HG03095 (cell line): Measurements from ENCODE around the gene HNF4A.

Experiments used
- ATAC-seq: cut with Tn5 transposase; IDR thresholded peaks from one replicate; pipeline ENCODE4 v1.9.1; 2021; ENCODE audit warnings: moderate library complexity; ENCODE audit not compliant: unreplicated experiment

Gene HNF4A

DNA sequence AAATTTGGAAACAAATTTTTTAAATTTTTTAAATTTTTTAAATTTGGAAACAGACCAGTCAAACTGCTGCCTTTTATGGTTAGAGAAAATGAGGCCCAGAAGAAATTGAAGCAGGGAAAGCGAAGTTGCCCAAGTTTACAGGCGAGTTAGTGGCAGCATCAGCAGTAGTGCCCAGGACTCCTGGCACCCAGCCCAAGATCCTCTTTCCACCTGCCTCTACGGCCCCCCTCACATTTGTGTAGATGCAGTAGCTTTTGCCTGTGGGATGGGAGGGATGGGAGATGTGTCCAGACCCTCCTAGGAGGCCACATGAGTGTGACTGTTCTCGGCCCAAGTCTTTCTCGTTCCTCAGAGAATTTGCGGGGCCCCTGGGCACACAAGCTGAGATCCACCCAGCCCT is 49.8 kb downstream of the HNF4A start:
- no peak for ATAC-seq

DNA sequence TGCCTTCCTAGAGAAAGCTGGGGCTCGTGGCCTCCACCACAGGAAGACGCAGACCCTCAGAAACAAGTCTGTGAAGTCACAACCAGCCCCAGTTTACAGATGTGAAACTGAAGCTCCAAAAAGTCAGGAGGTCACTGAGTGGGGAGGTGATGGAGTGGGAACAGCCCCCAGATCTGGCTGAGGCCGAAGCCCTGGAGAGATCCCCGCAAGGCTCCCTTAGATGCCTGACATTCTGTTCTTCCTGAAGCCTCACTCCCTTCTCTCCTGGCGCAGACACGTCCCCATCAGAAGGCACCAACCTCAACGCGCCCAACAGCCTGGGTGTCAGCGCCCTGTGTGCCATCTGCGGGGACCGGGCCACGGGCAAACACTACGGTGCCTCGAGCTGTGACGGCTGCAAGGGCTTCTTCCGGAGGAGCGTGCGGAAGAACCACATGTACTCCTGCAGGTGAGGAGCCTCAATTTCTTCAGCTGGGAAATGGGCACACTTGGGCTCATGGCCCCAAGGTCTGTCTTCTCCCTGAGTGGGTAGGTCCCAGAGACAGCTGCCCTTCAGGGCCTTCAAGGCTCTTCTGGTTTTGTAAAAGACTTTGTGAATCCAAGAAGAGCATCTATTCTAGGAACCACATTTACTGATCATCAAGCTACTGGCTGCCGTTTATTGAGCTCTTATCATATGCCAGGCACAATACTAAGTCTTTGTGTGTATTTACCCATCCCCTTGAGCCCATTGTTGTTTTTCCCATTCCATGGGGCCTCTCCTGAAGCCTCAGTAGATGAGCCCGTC is 50.5 kb downstream of the HNF4A start:
- no peak for ATAC-seq

DNA sequence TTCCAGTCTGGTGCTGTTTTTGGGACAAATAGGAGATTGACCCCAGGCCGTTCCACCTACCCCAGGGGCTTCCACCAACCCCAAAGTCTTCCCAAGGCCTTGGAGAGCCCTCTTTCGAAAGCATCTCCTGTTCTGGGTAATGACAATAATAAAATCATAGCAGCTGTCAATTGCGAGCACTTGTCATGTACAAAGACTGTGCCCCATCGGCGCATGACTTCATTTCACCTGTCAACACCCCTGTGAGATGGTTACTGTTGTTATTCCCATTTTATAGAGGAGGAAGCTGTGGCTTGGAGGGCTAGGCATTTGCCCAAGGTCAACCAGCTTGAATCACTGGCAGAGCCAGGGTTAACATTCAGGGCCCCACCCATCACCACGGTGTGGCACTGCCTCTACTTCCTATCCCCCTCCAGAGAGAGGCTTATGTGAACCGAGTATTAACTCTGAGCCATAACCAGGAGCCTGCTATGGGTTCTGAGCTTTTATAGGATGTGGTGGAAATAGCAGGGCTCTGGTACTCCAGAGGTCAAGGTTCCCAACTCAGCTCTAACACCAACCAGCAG is 51.2 kb downstream of the HNF4A start:
- ATAC-seq, result no peak

DNA sequence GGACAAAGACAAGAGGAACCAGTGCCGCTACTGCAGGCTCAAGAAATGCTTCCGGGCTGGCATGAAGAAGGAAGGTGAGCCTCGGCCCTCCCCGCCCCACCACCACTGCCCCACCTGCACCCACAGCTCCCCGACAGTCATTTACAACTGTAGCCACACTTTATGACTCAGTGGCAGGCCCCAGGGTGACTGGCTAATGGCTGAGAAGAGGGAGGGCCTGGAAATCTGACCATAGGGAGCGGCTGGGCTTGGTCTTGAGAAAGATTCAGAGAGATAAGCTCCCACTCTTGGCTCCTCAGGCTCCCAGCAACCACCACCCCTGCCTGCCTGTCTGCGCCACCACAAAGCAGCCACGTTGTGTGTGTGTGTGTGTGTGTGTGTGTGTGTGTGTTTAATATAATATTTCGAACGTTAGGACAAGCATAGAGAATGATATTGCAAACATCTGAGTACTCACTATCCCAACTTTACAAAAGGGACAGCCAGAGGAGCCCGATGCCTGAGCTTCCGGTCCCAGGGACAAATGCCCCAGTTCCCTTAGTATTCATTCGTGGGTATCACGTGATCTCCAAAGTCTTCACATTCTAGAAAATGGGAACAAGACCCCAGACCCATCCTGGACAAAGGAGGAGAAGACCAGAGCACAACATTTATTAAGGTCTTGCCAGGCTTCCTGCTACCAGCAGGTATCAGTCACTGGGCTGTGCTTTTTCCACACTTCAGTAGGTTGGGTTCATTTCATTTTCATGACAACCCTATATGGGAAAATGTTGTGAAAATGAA is 52.1 kb downstream of the HNF4A start:
- no peak for ATAC-seq

DNA sequence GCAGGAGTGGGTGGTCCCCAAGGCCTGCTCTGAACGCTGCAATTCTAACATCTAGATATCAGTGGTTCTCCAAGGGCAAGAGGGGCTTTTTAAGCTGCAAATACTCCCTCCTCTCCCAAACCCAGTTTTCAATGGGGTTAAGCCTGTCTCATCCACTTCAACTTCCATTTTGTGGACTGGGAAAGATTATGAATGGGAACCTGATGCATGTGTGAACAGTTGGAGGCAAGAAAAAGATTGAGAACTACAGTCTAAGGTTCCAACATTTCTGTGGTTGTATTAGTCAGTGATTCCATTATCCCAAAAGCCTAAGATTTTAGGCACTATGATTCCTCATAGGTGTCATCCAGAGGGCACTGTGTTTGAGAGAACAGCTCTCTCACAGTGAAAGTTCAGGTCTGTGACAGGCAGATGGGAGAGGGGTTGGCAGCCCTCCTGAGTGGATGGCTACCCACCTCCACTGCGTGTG is 53.7 kb downstream of the HNF4A start:
- ATAC-seq, result no peak

DNA sequence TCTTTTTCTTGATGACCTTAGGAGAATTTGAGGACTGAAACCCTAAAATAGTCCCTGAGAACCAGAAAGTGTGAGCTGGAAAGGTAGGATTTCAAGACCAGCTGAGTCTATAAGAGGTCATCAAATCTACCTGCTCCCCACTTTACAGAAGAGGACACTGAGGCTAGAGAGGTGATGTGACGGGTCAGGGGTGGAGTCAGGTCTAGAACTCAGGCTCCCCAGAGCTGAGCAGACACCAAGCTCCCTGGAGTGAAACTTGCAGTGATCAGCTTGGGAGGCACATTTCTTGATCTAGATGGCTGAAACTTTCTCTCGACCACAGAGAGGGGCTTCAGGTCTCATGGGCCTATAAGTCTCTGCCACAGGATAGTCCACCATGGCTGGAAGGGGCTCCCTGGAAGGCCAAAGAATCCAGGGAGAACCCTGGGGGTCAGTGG is 55.1 kb downstream of the HNF4A start:
- no peak for ATAC-seq

DNA sequence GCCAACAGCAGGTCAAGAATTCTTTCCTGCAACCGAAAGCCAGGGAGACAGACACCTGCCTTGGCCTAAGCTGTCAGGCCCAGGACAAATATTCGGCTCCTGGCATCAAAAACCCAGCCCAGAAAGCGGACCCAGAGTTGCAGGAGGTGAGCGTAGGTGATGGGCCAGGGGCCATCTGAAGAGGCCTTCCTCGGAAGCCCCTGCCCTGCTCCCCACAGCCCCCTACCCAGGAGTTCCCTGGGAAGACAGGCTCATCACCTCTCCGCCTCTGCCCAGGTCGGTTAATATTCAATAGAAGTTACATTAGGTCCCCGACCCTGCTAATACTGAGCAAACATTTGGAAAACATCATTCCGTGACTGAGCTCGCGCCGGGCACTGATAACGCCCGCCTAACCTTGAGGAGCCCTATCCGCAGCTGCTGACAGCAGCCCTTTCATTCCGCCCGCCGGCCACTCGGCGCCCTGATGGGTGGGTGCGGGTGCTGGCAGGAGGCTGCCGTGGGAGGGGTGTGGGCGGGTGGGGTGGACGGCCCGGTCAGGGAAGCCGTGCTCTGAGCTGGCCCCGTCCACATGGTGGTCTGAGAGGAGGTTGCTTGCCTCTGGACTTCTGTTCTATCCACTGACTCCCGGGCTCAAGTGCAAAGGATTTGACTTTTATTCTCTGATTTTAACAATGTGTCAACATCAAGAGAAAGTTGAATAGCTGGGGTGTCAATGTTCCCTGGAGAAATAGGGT is 55.7 kb downstream of the HNF4A start:
- ATAC-seq, result no peak

DNA sequence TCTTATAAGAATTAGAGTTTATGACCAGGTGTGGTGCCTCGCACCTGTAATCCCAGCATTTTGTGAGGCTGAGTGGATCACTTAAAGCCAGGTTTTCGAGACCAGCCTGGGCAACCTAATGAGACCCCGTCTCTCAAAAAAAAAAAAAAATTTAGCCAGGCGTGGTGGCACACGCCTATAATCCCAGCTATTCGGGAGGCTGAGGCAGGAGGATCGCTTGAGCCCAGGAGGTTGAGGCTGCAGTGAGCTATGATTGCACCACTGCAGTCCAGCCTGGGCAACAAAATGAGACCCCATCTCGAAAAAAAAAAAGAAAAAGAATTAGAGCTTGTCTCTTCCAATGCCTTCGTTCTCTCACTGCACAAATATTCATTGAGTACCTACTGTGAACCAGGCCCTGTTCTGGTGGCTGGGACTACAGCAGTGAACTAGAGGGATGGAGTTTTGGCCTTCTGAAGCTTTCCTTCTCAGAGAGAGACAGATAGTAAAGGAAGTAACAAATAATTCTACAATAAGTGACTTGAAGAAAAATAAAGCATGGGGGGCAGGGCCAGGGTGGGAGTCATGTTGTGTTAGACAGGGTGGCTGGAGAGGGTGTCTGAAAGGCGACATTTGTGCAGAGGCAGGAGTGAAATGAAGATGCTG is 56.4 kb downstream of the HNF4A start:
- ATAC-seq, result no peak

DNA sequence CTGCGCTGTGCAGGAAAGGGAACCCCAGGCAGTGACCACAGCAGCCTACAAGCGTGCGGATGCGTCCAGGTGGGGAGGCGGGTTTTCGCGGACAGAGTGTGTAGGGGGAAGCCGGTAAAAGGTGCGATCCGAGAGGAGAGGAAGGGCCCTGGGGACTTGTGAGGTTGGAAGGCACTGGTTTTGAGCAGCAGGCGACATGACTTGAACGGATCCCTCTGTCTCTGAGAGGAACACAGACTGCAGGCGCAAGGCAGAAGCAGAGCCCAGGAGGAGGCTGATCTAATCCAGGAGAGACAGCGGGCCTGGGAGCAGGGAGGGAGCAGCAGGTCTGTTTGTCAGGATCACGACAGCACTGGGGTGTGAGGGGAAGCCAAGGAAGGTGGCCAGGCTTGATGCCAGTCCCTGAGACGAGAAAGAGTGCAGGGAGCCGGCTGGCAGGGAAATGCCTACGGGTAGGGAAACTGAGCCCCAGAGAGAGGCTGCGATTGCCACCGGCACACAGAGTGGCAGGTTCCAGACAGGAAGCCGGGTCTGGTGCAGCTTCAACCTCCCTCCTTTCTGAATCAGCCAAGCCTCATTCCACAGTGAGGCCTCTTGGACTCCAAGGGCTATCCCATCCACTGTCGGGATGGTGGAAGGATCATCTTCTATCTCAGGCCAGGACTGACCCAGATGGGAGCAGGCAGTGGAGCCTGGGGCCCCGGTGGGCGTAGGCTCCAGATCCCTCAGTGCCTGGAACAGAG is 57.1 kb downstream of the HNF4A start:
- ATAC-seq, result no peak

DNA sequence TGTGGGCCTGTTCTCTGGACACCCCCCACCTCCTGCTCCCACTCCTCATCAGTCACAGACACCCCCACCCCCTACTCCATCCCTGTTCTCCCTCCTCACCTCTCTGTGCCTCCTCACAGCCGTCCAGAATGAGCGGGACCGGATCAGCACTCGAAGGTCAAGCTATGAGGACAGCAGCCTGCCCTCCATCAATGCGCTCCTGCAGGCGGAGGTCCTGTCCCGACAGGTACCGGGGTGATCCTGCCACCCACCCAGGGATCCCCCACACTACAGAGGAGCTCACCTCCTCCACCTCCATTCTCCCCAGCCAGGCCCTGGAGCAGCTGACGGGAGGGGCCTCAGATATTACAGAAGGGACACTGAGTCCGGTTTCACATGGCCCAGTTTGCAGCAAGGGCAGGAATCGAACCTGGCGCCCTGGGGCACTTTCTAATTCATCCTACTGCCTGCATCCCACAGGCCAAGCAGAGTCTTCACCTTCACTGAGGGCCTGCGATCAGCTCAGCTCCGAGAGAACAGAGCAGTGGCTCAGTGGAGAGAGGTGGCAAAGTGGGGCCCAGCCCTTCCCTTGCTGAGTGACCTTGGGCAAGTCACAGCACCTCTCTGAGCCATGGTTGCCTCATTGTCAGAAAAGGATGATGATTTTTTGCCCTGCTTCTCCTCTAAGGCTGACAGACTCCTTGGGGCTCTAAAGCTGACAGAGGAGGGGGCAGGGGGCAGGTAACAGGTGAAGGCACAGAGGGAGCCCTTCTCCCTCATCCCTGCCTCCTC is 58.3 kb downstream of the HNF4A start:
- no peak for ATAC-seq

DNA sequence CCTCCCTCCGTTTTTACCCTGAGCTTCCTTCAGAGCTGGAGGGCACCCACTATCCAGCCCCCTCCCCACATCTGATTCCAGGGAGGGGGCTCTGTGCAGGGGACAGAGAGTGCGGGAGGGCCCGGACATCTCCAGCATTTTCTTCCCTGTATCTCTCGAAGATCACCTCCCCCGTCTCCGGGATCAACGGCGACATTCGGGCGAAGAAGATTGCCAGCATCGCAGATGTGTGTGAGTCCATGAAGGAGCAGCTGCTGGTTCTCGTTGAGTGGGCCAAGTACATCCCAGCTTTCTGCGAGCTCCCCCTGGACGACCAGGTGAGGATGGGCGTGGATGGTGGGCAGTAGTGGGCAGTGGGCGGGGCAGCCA is 58.8 kb downstream of the HNF4A start:
- ATAC-seq, result no peak

DNA sequence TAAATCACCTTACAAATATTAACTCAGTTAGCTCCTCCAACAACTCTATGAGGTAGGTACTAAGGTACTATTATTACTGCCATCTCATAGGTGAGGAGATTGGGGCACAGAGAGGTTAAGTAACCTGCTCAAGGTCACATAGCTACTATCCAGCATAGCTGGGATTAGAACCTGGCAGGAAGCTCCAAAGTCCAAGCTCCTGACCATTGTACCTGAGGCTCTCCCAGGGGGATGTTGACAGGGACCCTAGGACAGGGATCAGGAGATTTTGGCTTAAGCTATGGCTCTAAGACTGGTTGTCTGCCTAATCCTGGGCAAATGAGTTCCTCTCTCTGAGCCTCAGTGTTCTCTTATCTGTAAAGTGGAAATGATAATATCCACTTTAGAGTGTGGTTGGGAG is 59.3 kb downstream of the HNF4A start:
- ATAC-seq, result no peak

DNA sequence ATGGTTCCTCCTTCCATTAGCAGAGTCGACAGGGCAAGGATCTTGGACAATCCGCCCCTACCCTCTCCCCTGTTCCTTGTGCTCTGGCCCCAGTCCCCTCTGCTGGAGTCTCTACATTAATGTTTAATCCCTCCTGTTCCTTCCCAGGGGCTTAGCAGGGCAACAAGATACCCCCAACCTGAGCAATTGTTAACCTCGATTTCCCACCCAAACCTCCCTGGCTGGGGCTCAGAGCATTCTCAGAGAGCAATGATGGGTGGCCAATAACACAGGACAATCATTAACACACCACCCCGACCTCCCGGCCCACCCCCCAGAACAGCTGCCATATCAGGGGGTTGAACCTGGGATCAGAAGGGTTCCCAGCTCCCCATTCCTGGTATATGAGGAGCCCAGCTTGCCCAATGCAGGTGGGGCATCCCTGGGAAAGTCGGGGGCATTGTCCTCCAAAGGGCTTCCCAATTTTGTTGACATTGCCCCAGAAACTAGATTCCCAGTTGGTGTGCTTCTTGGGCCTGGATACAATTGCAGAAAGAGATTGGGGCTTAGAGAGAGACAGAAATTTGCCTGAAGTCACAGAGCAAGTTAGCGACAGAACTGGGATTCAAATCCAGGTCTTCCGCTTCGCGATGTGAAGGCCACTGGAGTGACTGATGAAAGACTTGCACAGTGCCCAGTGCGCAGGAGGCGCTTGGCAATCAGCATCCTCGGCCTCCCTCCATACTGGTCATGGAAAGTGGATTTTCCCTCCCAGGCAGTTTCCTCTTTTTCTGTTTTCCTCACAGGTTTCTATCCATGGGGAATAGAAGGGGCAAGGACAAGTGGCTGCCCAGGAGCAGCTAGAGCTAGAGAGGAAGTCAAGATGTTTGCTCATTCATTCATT is 60.6 kb downstream of the HNF4A start:
- no peak for ATAC-seq

DNA sequence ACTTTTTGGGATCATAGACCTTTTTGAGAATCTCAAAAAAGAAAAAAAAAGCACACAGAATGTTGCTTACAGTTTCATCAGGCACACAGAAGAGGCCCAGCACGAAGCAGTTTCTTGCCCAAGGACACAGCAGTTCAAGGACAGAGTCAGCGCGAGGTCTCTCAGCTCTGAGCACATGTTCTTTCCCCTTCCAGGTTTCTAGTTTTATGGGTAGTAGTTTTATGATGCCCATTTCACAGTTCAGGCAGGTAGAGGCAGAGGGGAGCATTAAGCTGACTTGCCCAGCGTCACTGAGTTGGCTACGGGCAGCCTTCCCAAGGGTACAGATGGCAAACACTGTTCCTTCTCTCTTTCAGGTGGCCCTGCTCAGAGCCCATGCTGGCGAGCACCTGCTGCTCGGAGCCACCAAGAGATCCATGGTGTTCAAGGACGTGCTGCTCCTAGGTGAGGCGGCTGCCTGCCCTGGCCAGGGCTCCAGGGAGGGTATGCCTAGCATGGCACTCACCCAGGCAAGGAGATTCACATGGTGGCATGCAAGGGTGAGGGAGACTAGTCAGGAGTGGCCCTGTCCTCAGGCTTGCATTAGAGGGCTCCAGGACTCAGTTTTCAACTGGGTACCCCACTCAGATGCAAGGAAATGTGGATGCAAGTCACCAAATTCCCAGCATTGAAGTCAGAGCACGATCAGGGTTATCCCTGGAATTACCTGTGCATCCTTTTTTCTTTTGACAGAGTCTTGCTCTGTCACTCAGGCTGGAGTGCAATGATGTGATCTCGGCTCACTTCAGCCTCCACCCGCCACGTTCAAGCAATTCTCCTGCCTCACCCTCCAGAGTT is 62.8 kb downstream of the HNF4A start:
- ATAC-seq, result no peak

DNA sequence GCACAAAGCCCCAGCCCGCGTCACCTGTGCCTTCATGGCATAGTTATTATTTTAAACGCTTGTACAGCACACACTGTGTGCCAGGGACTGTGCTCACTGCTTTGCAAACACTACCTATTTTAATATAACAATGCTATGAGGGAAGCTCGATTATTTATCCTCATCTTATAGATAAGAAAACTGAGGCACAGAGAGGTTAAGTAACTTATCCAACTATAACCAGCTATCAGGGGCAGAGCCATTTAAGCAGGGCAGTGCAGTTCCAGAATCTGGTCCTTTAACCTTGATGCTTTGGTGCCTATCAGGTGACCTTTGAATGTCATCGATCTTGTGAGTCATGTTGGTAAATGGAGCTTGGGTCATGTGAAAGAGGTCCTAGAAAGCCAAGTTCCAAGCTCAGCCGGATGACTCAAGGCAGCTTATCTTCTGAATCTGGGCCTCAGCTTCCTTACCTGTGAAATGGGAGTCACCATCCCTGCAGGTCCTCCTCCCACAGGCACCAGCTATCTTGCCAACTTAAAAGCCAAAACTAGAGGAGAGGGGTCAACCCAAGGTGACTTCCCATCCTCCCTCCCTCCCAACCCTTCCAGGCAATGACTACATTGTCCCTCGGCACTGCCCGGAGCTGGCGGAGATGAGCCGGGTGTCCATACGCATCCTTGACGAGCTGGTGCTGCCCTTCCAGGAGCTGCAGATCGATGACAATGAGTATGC is 63.8 kb downstream of the HNF4A start:
- ATAC-seq, result no peak

DNA sequence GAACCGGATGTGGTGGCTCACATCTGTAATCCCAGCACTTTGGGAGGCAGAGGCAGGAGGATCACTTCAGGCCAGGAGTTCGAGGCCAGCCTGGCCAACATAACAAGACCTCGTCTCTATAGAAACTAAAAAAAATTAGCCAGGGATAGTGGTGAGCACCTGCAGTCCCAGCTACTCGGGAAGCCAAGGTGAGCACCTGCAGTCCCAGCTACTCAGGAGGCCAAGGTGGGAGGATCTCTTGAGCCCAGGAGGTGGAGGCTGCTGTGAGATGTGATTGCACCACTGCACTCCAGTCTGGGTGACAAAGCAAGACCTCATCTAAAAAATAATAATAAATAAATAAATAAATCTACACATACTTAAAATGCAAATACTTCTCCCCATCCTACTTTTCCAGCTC is 65.0 kb downstream of the HNF4A start:
- ATAC-seq, result no peak

DNA sequence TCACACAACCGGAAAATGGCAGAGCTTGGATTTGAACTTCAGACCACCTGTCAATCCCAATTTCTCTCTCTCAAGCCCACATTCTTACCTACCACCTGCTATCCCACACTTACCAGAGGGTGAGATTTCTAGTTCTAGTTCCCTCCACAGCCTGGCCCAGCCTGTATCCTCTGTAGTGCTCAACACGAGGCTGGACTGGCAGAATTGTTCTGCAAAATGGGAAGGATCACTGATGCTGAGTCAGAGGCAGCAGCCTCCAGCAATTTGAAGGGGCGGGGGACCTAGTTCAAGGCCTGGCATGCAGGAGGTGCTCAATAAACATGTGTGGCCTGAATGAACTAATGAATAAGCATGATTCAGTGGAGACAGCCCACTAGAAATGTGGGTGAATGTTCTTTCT is 66.6 kb downstream of the HNF4A start:
- no peak for ATAC-seq
